Tibial nerve (tissue), 4 donors: ENCODE measurements around the gene SLC13A4.

ENCODE experiments used
- CTCF ChIP-seq, 5 experiments: fragments of 200-600 bp in 3 of 5; fragments of 450-650 bp in 2 of 5; sonication (generic) in 3 of 5; IDR thresholded peaks; one replicate each; pipeline ENCODE4 v1.5.1; 2016 to 2019; ENCODE audit warnings: antibody characterized with exemption in 5 of 5, mild to moderate bottlenecking in 3 of 5, moderate library complexity in 2 of 5
- EP300 ChIP-seq, 2 donors: sonication (generic); formaldehyde crosslinking; IDR thresholded peaks; one replicate each; pipeline ENCODE4 v1.6.1; 2017; ENCODE audit warnings: antibody characterized with exemption in 2 of 2, mild to moderate bottlenecking in 1 of 2
- POLR2A ChIP-seq, 2 donors: fragments of 450-650 bp; IDR thresholded peaks; one replicate each; pipeline ENCODE4 v1.6.1; 2017; ENCODE audit warnings: antibody characterized with exemption in 2 of 2, mild to moderate bottlenecking in 2 of 2, moderate library complexity in 2 of 2

GRCh38 chr7:135653340-135654080, 74.5 kb downstream of the SLC13A4 start:
- no peak for TF ChIP-seq CTCF (IDR thresholded peaks at IDR 0.05)
- TF ChIP-seq POLR2A (IDR thresholded peaks at IDR 0.05), result no peak
- TF ChIP-seq EP300 (IDR thresholded peaks at IDR 0.05), result no peak
